ENCODE data around the gene SRRM2.

Gene SRRM2

GRCh38 chr16:2710711-2711231, 41.7 kb upstream of the SRRM2 start:
- Mint-ChIP-seq H3K27me3 (peaks cover 9% of the 10 kb centered on the region), H3K36me3 (ENCODE audit: low read depth) (peaks cover 28% of the 10 kb centered on the region), H3K4me1 (ENCODE audit: low read depth) (peaks cover 7% of the 10 kb centered on the region), H3K9me3 (no peaks in the 10 kb centered on the region), H3K27ac (no peak overlapping the region), H3K4me3 (no peak overlapping the region)
- no peak for DNase-seq

DNA sequence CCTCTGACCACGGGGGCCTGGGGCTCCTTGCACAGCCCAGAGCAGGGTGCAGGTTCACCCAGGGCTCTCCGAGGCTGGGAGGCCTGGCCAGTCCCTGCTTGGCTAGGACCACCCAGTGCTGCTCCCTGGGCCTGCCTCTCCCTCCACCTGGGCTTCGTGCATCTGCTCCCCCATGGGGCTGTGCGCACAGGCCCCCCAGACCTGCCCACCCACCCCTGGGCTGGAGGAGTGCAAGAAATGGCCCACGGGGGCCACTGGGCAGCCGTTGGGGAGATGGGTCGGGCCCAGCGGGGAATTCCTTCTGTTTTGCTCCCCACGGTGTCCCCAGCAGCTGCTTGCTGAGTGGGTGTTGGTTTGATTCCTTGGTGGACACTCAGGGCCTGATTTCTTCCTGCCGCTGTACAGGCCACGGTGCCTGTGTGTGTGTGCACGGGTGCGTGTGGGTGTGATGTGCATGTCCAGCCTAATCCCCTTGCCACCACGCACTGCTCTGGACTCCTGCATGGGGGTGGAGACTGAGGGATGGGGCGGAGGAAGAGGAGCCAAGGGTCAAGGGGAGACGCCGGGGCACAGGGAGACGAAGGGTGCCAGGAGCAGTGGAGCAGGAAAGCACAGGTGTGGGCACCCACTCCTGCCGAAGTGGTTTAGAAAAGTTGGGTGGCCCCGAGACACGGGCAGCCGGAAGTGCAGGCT, 40.9 kb upstream of the SRRM2 start:
- no peak overlapping the region for H3K27ac Mint-ChIP-seq
- H3K4me1 Mint-ChIP-seq (ENCODE audit: low read depth): peaks cover 13% of the 10 kb centered on the region
- H3K9me3 Mint-ChIP-seq: no peaks in the 10 kb centered on the region
- H3K27me3 Mint-ChIP-seq: peaks cover 9% of the 10 kb centered on the region
- H3K4me3 Mint-ChIP-seq: no peak overlapping the region
- H3K36me3 Mint-ChIP-seq (ENCODE audit: low read depth): peaks cover 21% of the 10 kb centered on the region
- DNase-seq: no peak

DNA sequence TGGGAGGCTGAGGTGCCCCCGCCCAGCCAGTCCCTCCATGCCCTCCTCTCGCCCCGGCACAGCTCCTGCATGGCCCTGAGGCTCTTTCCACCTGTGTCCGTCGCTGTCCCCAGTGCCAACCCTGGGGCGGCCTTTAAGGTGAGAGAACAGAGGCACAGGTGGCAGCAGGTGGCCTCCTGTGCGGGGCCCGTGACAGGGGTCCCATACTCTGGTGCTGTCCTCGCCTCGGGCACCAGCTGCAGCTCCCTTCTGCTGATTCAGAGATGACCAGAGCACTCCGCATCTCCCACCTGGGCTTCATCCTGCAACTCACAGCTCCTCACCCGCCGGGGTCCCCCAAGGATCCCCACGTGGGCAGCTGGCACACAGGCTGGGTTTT, 40.4 kb upstream of the SRRM2 start:
- H3K36me3 Mint-ChIP-seq (ENCODE audit: low read depth): peaks cover 20% of the 10 kb centered on the region
- DNase-seq: no peak
- H3K27me3 Mint-ChIP-seq: peaks cover 9% of the 10 kb centered on the region
- H3K4me3 Mint-ChIP-seq: no peak overlapping the region
- H3K9me3 Mint-ChIP-seq: no peaks in the 10 kb centered on the region
- peaks cover 13% of the 10 kb centered on the region for H3K4me1 Mint-ChIP-seq (ENCODE audit: low read depth)
- no peak overlapping the region for H3K27ac Mint-ChIP-seq

- H3K4me3 Mint-ChIP-seq: no peak overlapping the region
Observed at GRCh38 chr16:2712546-2712945, 39.9 kb upstream of the SRRM2 start.

GRCh38 chr16:2713523-2713922, 38.9 kb upstream of the SRRM2 start:
- Mint-ChIP-seq H3K27me3 (peaks cover 9% of the 10 kb centered on the region), H3K9me3 (no peaks in the 10 kb centered on the region), H3K36me3 (ENCODE audit: low read depth) (peaks cover 6% of the 10 kb centered on the region), H3K4me3 (no peak overlapping the region), H3K27ac (no peak overlapping the region), H3K4me1 (ENCODE audit: low read depth) (peaks cover 13% of the 10 kb centered on the region)
- DNase-seq: no peak

More at GRCh38 chr16:2712546-2712945, 39.9 kb upstream of the SRRM2 start:
- DNase-seq: no peak
- no peak overlapping the region for H3K27ac Mint-ChIP-seq
- H3K9me3 Mint-ChIP-seq: no peaks in the 10 kb centered on the region
- peaks cover 16% of the 10 kb centered on the region for H3K36me3 Mint-ChIP-seq (ENCODE audit: low read depth)
- peaks cover 9% of the 10 kb centered on the region for H3K27me3 Mint-ChIP-seq
- H3K4me1 Mint-ChIP-seq (ENCODE audit: low read depth): peaks cover 13% of the 10 kb centered on the region

DNA sequence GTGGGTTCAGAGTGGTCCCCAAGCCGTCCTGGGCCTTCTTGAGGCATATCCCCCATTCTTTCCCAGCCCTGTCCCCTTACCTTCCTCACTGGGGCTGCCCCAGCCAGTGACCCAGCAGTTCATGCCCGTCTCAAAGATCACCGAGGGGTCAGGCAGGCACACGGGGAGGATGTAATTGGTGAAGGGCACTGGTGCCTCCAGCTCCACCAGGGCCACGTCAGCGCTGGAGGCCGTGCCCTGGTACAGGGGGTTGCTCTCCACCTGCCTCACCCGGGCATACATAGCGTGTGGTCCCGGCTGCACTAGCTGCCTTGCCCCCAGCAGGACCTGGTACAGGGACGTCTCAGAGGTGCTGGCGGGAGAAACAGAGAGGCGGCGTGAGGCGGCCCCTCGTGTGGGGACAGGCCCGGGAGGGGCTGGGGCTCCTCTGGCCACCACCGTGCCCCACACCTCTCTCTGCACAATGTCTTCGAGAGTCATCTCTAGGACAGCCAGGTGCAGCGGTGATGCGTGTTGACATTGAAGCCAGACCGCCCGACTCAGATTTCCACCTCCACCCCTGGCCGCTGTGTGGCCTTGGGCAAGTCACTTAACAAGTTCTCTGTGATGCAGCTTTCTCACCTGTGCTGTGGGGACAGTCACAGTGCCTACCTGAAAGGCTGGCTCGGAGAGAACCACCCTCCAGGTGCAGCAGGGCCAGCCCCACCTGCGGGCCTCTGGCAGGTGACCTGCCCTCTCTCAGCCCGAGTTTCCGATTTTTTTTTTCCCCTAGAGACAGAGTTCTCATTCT, 38.3 kb upstream of the SRRM2 start:
- Mint-ChIP-seq H3K36me3 (ENCODE audit: low read depth) (peaks cover 5% of the 10 kb centered on the region), H3K9me3 (no peaks in the 10 kb centered on the region), H3K4me1 (ENCODE audit: low read depth) (peaks cover 13% of the 10 kb centered on the region), H3K27me3 (peaks cover 9% of the 10 kb centered on the region), H3K4me3 (no peak overlapping the region), H3K27ac (no peak overlapping the region)
- DNase-seq: no peak

- Mint-ChIP-seq H3K4me1 (ENCODE audit: low read depth) (peaks cover 13% of the 10 kb centered on the region), H3K27ac (peak overlapping the region; percentile 61), H3K9me3 (no peaks in the 10 kb centered on the region), H3K27me3 (peaks cover 9% of the 10 kb centered on the region), H3K4me3 (no peak overlapping the region), H3K36me3 (ENCODE audit: low read depth) (peaks cover 5% of the 10 kb centered on the region)
- DNase-seq: no peak
Observed at GRCh38 chr16:2715064-2715463, 37.4 kb upstream of the SRRM2 start.

GRCh38 chr16:2715519-2715918, 36.9 kb upstream of the SRRM2 start:
- no peaks in the 10 kb centered on the region for H3K9me3 Mint-ChIP-seq
- peak; percentile 85 for DNase-seq
- peak overlapping the region; percentile 18 for H3K4me3 Mint-ChIP-seq
- no peak overlapping the region for H3K27ac Mint-ChIP-seq
- H3K36me3 Mint-ChIP-seq (ENCODE audit: low read depth): peaks cover 3% of the 10 kb centered on the region
- peaks cover 9% of the 10 kb centered on the region for H3K27me3 Mint-ChIP-seq
- peaks cover 12% of the 10 kb centered on the region for H3K4me1 Mint-ChIP-seq (ENCODE audit: low read depth)

GRCh38 chr16:2715966-2716885, 36.2 kb upstream of the SRRM2 start:
- Mint-ChIP-seq H3K4me1 (ENCODE audit: low read depth) (peaks cover 12% of the 10 kb centered on the region), H3K4me3 (peak overlapping the region; percentile 18), H3K27ac (no peak overlapping the region)

GRCh38 chr16:2716948-2717347, 35.5 kb upstream of the SRRM2 start:
- Mint-ChIP-seq H3K4me3 (no peak overlapping the region), H3K27ac (no peak overlapping the region), H3K4me1 (ENCODE audit: low read depth) (peaks cover 14% of the 10 kb centered on the region), H3K9me3 (no peaks in the 10 kb centered on the region), H3K36me3 (ENCODE audit: low read depth) (no peaks in the 10 kb centered on the region), H3K27me3 (peaks cover 9% of the 10 kb centered on the region)
- DNase-seq: no peak

More at GRCh38 chr16:2715966-2716885, 36.2 kb upstream of the SRRM2 start:
- peaks cover 9% of the 10 kb centered on the region for H3K27me3 Mint-ChIP-seq
- no peaks in the 10 kb centered on the region for H3K36me3 Mint-ChIP-seq (ENCODE audit: low read depth)
- DNase-seq: no peak
- H3K9me3 Mint-ChIP-seq: no peaks in the 10 kb centered on the region

GRCh38 chr16:2717383-2718263, 34.8 kb upstream of the SRRM2 start:
- no peak for DNase-seq
- H3K9me3 Mint-ChIP-seq: no peaks in the 10 kb centered on the region
- H3K36me3 Mint-ChIP-seq (ENCODE audit: low read depth): no peaks in the 10 kb centered on the region
- H3K27me3 Mint-ChIP-seq: peaks cover 9% of the 10 kb centered on the region
- no peak overlapping the region for H3K4me3 Mint-ChIP-seq
- H3K27ac Mint-ChIP-seq: no peak overlapping the region
- H3K4me1 Mint-ChIP-seq (ENCODE audit: low read depth): peaks cover 16% of the 10 kb centered on the region

GRCh38 chr16:2719328-2720063, 32.9 kb upstream of the SRRM2 start:
- Mint-ChIP-seq H3K27ac (peak overlapping the region; percentile 74), H3K4me1 (ENCODE audit: low read depth) (peaks cover 16% of the 10 kb centered on the region), H3K4me3 (peak overlapping the region; percentile 82), H3K9me3 (no peaks in the 10 kb centered on the region), H3K36me3 (ENCODE audit: low read depth) (no peaks in the 10 kb centered on the region), H3K27me3 (peaks cover 6% of the 10 kb centered on the region)
- DNase-seq: no peak

DNA sequence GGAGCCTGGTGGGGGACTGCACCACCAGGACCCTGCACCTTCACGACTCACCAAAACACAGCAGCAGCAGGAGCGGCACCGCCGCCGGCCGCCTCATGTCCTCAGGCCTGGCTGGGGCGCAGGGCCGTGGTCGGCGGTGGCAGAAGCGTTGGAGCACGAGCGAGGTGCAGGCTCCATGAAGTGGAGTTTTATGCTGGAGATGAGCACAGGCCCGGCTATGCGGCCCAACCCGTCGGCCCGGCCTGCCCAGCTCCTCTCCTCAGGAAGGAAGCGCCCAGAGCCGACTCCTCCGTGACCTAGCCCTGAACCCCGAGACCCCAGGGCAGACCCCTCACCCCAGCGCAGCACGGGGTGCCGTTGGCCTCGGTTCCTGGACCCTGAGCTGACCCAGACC, 32.4 kb upstream of the SRRM2 start, which contains the start of gene PRSS27:
Gene PRSS27 (minus strand): TSS at position 161 of the 394 bp plus-strand sequence. CDS start 64 bp downstream, at position 97.
- H3K4me3 Mint-ChIP-seq: peak within 1 kb of the TSS; percentile 82
- peaks cover 14% of the 10 kb centered on the region for H3K4me1 Mint-ChIP-seq (ENCODE audit: low read depth)
- peaks cover 4% of the 10 kb centered on the region for H3K27me3 Mint-ChIP-seq
- peak within 1 kb of the TSS; percentile 90 for H3K27ac Mint-ChIP-seq
- H3K36me3 Mint-ChIP-seq (ENCODE audit: low read depth): no peaks in the 10 kb centered on the region
- no peaks in the 10 kb centered on the region for H3K9me3 Mint-ChIP-seq
- no peak for DNase-seq
